Stimulated activated CD4-positive, alpha-beta T cell treated with anti-CD3 and anti-CD28 coated beads, Interleukin-4, amount 100 ng/mL, for 4 hours (primary cell): ENCODE data around the gene PRPF6.
"Not testable (repeated sequence)": the region's sequence is repeated elsewhere in the genome, so short reads cannot be mapped to it uniquely, and the experiment has no call there.

ENCODE experiments used
- DNase-seq, 2 experiments: peaks; one replicate each; pipeline ENCODE4 v3.0.0-alpha.2; 2020

PRPF6 gene

DNA sequence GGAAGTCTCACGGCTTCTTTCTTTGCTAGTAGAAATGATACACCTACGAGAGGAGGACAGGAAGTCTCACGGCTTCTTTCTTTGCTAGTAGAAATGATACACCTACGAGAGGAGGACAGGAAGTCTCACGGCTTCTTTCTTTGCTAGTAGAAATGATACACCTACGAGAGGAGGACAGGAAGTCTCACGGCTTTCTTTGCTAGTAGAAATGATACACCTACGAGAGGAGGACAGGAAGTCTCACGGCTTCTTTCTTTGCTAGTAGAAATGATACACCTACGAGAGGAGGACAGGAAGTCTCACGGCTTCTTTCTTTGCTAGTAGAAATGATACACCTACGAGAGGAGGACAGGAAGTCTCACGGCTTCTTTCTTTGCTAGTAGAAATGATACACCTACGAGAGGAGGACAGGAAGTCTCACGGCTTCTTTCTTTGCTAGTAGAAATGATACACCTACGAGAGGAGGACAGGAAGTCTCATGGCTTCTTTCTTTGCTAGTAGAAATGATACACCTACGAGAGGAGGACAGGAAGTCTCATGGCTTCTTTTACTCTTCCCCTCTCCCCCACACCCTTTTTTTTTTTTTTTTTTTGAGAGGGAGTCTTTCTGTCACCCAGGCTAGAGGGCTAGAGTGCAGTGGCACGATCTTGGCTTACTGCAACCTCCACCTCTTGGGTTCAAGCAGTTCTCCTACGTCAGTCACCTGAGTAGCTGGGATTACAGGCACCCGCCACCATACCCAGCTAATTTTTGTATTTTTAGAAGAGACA, 31.6 kb downstream of the PRPF6 start:
- not testable (repeated sequence) for DNase-seq

DNA sequence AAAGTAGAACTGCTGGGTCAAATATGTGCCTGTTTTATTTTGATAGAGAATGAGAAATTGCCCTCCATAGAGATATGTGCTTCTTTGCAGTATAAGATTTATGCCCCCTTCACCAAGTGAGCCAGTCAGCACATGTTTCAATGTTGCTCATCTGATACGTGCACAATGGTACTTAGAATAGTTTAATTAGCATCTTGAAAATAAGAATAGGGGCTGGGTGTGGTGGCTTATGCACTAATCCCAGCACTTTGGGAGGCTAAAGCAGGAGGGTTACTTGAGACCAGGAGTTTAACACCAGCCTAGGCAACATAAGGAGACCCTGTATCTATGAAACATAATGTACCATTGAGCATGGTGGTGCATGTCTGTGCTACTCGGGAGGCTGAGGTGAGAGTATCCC, 34.7 kb downstream of the PRPF6 start:
- DNase-seq: no peak

DNA sequence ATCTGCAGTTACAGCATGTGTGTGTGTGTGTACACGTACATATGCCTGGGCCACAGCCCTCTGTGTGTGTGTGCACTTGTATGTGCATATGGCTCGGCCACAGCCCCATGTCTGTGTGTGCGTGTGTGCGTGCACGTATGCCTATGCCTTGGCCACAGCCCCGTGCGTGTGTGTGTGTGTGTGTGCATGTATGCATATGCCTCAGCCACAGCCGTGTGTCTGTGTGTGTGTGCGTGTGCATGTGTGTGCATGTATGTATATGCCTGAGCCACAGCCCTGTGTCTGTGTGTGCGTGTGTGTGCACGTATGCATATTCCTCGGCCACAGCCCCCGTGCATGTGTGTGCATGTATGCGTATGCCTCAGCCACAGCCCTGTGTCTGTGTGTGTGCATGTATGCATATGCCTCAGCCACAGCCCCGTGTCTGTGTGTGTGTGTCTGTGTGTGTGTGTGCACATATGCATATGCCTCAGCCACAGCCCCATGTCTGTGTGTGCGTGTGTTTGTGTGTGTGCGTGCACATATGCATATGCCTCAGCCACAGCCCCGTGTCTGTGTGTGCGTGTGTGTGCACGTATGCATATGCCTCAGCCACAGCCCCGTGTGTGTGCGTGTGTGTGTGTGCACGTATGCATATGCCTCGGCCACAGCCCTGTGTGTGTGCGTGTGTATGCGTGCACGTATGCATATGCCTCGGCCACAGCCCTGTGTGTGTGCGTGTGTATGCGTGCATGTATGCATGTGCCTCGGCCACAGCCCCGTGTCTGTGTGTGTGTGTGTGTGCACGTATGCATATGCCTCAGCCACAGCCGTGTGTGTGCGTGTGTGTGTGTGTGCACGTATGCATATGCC, 40.4 kb downstream of the PRPF6 start:
- DNase-seq: no peak

DNA sequence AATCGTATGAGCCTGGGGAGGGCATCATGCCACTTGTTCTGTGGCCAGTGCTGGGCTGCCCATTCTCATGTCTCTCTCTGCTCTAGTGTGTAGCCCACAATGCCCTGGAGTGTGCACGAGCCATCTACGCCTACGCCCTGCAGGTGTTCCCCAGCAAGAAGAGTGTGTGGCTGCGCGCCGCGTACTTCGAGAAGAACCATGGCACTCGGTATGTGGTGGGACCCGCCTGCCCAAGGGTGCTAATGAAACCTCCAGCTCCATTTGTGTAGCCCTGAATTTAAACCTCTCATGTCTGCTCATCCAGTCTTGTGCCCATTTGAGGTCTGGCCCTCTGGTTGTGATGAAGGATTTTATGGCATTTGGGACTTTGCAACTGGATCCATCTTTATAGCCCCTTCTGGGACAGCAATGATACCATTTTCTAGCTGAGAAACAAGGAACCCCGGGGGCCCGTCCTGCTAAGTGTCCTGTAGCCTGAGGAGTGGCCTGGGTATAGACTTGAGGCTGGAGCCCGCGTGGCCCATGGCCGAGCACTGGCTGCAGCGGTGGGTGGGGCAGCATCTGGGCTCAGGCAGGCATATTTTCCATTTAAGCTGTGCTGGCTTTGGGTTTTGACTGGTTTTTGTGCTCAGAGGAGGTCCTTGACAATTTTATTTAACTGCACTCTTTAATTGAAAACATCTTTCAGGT, 41.9 kb downstream of the PRPF6 start:
- DNase-seq: no peak

DNA sequence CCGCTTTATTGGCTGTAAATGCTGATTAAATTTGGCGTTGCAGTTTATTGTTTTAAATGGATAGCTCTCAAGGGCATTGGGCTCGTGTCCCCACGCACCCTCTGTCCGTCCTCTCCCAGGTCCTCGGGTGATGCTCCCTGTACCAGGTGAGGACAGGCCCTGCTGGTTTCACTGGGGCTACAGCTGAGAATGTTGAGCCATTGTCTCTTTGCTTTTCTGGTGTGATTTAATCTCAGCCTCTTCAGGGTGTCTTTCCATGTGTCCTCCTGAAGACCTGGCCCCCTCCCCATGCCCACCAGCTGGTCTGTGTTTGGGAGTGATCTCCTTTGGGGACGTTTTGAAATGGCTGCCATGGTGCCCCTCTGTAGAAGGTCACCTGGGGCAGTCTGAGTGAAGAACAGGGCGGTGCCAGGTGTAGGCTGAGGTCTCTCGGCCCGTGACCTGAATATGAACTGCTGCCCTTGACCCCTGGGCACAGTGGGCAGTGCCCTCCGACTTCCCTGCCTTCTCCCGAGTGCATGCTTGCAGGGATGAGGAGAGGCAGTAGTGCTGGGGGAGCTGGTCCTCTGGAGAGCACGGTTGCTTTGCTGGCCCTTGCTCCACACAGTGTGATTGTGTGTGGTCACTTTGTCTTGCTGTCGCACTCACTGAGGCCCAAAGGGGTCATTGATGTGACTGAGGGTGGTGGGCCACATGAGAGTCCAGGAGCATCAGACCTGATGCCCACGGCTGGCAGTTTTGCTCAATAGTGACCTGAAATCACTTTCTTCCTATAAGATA, 42.6 kb downstream of the PRPF6 start:
- DNase-seq: no peak

DNA sequence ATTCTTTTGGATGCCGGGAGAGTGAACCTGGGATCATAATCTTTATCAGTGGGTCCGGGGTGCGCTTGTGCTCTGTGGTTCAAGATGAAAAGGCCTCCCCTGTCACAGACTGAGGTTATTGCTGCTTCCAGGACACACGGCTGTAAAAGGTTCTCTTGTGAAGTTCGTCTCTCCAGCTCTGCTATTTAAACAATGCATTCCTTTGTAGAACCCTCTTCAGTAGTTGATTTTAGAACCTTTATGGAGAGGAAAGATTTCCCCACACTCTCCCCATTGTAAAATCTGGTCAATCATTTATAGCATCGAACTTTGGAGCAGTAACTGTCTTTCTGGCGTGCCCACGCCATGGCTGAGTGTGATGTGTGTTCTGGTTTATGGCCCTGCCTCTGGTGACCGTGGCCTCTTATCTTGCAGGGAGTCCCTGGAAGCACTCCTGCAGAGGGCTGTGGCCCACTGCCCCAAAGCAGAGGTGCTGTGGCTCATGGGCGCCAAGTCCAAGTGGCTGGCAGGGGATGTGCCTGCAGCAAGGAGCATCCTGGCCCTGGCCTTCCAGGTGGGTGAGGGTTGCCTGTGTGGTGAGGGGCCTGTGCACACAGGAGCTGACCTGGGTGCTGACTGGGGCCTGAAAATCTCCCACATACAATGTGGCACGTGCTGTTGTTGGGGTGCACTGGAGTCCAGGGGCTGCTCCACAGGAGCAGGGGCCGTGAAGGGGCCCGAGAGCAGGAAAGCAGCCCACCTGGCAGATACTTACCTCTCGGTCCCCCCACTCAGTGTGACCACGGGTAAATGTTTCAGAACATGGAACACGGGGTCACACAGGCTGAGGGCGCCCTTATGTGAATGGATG, 43.4 kb downstream of the PRPF6 start:
- no peak for DNase-seq

DNA sequence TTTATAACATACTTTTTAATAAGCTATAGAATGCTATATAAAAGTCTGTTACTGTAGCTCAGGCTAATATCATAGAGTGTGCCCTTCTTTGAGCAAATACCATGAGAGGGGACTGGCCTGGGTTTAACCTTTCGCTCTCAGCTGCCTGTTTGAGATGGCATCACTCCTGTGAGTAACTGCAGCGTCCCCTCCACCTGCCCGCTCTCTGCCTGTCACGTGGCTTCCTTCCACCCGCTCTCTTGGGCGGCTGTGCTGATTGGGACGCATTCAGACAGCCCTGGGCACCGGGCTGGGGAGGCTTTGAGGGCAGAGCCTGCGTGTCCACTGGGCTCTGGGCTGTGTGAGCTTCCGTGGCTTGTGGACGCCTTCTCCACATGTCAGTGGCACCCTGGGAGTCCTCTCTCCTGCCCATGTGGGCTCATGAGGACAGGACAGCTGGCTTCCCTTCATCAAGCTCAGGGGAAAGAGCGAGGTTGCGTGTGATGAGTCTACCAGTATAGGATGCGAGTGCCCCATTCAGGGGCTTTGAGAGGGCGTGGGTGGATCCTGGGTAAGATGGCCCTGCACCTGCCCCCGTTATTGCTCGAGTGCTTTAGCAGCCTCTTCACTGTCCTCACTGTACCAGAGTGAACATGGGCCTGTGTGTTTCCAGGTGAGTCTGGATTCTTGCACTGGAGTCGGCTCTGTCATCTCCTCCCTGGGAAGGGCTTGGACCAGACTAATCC, 44.3 kb downstream of the PRPF6 start:
- no peak for DNase-seq

DNA sequence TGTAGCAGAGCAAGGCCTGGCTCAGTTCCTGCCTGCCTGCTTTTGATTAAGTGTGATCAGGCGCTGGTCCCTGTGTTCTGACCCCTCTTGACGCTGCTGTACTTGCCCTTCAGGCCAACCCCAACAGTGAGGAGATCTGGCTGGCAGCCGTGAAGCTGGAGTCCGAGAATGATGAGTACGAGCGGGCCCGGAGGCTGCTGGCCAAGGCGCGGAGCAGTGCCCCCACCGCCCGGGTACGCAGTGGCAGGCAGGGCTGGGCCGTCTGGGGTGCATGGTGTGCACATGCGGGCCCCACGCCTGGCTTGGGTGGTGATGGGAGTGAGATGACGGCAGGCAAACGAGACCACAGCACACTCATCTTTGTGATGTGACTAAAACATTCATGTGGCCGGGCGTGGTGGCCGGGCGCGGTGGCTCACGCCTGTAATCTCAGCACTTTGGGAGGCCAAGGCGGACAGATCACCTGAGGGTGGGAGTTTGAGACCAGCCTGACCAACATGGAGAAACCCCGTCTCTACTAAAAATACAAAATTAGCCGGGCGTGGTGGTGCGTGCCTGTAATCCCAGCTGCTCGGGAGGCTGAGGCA, 45.0 kb downstream of the PRPF6 start:
- no peak for DNase-seq

DNA sequence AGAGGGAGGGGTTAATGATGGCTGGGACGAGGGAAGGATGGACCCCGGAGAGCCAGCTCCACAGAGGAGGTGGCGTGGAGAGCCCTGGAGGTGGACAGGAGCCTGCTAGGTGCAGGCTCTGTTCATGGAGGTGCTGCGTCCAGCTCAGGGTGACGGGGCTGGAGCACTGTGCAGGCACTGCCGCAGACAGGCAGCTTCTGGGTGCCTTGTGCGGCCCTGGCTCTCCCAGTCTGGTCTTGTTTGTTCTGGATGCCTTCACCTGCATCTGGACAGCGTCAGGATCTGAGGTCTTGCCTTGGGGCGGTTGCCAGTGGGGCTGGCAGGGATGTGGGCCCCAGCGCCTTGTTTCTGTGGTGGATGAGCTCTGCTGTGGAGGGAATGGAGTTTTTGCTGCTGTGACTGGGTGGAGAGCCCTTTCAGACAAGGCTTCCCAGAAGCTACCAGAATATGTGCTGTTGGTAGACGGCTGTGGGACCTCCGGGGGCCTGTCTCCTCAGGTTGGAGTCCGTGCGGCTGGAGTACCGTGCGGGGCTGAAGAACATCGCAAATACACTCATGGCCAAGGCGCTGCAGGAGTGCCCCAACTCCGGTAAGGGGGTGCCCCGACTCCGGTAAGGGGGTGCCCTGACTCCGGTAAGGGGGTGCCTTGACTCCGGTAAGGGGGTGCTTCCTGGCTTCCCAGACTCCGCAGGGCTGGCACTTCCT, 47.2 kb downstream of the PRPF6 start:
- DNase-seq: no peak

DNA sequence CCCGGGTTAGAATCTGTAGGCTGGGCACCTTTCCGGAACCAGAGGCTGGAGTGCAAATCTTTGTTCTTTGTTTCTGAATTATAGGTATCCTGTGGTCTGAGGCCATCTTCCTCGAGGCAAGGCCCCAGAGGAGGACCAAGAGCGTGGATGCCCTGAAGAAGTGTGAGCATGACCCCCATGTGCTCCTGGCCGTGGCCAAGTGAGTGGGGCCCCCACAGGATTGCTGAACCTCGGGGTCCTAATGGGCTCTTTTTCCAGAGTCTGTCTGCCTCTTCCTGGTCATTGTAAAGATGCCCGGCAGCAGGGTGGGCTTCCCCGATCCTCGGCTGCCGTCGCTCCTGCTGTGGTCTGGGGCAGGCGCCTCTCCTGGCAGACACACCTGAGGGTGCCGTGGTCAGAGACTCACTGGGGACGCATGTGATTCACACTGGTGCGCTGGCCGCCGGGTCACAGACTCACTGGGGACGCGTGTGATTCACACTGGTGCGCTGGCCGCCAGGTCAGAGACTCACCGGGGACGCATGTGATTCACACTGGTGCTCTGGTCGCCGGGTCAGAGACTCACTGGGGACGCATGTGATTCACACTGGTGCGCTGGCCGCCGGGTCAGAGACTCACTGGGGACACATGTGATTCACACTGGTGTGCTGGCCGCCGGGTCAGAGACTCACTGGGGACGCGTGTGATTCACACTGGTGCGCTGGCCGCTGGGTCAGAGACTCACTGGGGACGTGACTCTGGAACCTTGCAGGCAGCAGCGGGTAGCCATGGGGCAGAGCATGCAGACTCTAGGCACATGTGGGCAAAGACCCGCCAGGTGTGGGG, 48.6 kb downstream of the PRPF6 start:
- no peak for DNase-seq

DNA sequence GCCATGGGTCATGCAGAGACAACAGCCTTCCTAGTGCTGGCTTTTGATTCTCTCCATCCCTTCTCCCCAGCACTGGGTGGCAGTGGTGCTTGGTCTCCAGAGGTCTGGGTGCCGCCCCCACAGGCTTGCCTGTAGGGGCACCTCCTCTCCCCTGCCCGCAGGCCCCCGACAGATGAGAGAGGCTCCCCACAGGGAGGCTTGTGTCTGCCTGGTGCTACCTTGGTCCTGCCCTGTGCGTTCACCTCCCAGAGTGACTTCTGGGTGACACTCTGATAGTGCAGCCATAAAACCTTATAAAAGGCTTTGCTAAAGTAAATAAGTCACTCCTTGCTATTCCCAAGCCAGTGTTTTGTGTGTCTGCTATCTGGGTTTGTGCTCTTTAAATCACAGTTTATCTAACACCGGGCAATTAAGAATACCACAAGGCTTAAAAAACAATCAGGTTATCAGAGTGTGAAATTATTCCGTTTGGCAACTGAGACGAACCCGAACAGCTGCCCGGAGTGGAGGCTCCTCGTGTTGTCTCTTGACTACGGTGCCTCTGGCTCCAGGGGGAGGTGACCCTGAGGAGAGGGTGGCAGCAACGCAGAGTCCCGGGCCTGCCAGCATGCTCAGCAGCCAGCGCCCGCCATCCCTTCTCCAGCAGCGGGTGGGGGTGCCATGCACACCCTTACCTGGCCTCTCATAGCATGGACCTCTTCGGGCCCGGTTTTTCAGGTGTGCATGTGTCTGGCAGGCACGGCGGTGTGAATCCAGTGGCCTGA, 49.6 kb downstream of the PRPF6 start:
- no peak for DNase-seq

DNA sequence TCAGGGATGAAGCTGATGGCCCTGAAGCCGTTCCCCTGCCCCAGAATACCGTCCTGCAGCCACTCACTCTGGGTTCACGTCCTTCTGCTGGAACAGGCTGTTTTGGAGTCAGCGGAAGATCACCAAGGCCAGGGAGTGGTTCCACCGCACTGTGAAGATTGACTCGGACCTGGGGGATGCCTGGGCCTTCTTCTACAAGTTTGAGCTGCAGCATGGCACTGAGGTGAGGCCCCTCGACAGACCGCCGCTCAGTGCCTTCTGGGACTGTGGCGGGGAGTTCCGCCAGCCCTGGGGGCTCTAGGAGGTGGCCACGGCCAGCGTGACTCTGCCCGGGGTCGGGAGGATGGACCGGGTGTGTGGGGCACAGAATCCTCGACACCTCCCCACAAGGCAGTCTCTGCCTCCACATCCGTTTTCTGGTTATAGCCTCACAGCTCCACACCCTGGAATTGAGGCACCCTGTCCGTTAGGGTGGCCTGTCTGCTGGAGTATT, 50.9 kb downstream of the PRPF6 start:
- no peak for DNase-seq

DNA sequence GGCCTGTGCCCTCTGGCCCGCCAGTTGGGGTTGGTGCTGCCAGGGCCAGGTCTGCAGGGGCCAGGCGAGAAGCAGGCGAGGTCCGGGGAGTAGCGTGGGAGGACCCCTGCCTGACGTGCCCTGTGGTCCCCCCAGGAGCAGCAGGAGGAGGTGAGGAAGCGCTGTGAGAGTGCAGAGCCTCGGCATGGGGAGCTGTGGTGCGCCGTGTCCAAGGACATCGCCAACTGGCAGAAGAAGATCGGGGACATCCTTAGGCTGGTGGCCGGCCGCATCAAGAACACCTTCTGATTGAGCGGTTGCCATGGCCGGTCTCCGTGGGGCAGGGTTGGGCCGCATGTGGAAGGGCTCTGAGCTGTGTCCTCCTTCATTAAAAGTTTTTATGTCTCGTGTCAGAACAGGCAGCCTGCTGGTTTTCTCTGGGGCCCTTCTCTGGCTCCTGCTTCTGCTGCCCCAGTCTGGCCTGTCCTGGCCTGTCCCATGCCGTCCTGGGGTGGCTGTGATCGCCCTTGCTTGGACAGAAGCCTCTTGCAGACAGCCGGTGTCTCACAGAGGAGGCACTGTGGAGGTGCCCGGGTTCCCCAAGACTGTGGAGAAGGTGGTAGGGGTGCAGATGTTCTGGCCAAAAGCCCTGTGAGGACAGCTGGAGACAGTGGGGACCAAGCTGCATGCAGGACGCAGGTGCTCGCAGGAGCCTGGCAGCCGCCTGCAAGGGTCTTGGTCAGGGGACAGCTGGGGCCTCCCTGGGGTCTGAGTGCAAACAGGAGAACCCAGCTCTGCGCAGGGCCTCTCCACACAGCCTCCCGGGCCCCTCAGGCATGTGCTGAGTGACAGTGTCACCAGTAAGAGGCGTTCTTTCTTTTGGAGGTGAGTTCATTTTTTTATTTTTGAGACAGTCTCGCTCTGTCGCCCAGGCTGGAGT, 52.0 kb downstream of the PRPF6 start:
- DNase-seq: no peak

DNA sequence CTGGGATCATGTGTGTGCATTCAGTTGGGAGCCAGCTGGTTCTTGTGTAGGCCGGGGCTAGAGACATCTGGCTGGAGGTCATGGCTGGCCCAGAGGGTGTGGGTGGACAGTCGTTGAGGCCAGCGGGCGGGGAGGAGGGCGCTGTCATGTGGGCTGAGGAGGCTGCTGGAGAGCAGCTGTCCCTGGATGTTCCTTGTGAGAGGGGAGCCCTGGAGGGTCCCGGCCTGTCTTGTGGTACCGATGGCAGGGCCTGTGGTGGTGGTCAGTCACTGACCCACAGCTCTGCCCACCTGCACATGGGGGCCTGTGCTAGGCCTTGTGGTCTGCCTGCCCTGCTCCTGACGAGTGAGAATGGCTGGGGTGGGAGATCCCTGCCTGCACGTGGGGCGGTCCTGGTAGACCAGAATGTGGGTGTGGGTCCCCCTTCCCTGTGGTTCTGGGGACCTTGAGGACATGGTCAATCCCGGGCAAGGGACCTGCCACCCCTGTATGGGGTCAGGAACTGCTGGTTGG, 53.1 kb downstream of the PRPF6 start:
- DNase-seq: no peak

DNA sequence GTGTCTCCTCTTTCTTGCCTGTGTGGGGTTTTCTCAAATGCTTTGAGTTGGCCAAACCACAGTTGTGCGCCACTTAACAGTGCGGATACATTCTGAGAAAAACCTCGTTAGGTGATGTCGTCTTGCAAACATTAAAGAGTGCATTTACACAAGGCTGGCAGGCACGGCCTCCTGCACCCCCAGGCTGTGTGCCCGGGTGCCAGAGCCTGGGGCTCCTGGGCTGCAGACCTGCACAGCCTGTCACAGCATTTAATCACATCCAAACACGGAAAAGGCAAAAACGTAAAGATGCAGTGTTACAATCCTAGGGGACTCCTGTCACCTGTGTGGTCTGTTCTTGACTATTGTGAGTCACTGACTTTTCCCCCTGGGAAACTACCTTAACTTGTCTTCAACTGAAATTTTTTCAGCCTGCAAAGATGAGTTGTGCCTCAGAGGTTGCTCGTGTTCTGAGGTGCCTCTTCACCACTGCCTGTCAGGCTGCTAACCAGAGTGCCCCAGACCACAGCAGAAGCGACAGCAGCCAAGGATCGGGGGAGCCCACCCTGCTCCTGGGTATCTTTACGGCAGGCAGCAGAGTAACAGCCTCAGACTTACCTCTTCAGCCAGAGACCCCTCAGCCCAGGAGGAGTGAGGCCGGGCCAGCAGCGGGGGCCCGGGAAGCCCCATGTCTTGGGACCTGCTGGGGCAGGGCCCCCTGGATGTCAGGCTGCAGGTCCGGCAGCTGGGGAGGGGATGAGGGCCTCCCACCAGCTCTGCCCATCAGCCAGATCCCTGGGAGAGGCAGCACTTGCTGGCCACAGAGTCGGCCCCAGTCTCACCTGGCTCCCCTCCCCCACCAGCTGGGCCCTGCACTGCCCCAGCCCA, 54.4 kb downstream of the PRPF6 start:
- no peak for DNase-seq

DNA sequence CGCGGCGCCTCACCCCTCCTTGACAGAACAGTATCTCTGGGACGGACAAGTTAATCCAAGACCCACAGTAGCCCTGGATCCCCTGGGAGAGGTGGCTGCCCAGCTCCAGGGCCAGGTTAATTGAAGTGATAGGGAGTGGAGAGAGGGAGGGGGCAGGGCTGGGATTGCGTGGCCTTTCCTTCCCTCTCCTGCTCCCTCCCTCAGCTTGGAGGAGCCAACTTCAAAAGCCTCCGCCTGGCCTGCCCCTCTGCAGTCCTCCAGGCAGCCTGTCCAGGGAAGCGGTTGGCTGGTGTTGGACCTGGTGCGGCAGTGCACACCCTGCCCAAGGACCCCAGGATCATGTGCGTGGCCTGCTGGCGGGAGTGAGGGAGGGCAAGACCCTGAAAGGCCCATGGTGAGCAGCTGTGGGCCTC, 55.0 kb downstream of the PRPF6 start, which contains the start of gene C20orf204:
Gene C20orf204, plus strand, starts transcription at position 250 of the 413 bp plus-strand sequence. Its CDS starts 142 bp downstream, at position 392.
- no peak for DNase-seq
